ENCODE results near the gene CNIH2. TPM values are rescaled to one million over a fixed set of nuclear protein-coding genes. Genes with fewer than 3 reads are reported as not detected.

Gene CNIH2
- total RNA-seq, 2 experiments from 2014 or later, result 4.1 to 6.2 TPM

DNA sequence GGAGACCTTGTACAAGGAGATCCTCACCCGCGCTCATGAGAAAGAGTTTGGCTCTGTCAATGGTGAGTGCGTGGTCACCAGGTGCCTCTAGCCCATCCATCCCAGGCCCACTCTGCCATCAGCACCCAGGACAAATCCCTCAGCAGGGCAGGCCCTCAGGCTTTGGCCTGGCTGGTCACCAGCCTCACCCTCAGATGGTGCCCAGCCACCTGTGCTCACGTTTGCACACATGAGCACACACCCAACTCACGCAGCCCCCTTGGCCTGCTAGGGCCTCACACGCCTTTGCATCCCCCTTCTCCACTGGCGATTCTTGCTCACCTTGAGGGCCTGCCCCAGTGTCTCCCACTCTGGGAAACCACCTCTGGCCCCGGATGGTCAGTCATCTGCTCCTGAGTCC lies 13.6 kb upstream of the CNIH2 start:
- Mint-ChIP-seq H3K4me3 (peak overlapping the region; percentile 62), H3K27me3 (no peaks in the 10 kb centered on the region), H3K4me1 (ENCODE audit: low read depth) (peaks cover 27% of the 10 kb centered on the region), H3K27ac (no peak overlapping the region), H3K9me3 (no peaks in the 10 kb centered on the region), H3K36me3 (ENCODE audit: low read depth) (peaks cover 51% of the 10 kb centered on the region)
- Histone ChIP-seq H3K4me3 (ENCODE audit: low read length) (no peak overlapping the region), H3K9me3 (ENCODE audit: control insufficient read depth in 1 of 2, insufficient read depth in 1 of 2, low read length in 2 of 2) (no peaks in the 10 kb centered on the region), H3K4me1 (ENCODE audit: insufficient read depth, low read length) (peaks cover 24% of the 10 kb centered on the region), H3K27me3 (ENCODE audit: control insufficient read depth in 1 of 2, insufficient read depth in 2 of 2, low read length in 2 of 2) (no peaks in the 10 kb centered on the region), H3K36me3 (ENCODE audit: insufficient read depth, low read length) (peaks cover 51% of the 10 kb centered on the region), H3K27ac (ENCODE audit: low read depth in 1 of 2, low read length in 2 of 2) (no peak overlapping the region)
- no peak for ATAC-seq (ENCODE audit: poor library complexity)
- intact Hi-C loops (cut with DNase I, micrococcal nuclease), result loop anchor here in 1 of 2 experiments (10.0 kb wide), 1 partner anchor 550 kb away; the partner anchor contains the start of gene KAT5
- ChIA-PET CTCF (interaction anchor here (1.0 to 5.6 kb wide), 2 partner anchors 17 to 42 kb away, joined by 3 to 36 read pairs; no protein-coding TSS in a partner anchor), POLR2A (no interaction called here)
- no peak for DNase-seq
- TF ChIP-seq, protein P1, sequence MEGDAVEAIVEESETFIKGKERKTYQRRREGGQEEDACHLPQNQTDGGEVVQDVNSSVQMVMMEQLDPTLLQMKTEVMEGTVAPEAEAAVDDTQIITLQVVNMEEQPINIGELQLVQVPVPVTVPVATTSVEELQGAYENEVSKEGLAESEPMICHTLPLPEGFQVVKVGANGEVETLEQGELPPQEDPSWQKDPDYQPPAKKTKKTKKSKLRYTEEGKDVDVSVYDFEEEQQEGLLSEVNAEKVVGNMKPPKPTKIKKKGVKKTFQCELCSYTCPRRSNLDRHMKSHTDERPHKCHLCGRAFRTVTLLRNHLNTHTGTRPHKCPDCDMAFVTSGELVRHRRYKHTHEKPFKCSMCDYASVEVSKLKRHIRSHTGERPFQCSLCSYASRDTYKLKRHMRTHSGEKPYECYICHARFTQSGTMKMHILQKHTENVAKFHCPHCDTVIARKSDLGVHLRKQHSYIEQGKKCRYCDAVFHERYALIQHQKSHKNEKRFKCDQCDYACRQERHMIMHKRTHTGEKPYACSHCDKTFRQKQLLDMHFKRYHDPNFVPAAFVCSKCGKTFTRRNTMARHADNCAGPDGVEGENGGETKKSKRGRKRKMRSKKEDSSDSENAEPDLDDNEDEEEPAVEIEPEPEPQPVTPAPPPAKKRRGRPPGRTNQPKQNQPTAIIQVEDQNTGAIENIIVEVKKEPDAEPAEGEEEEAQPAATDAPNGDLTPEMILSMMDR (IDR thresholded peaks at IDR 0.05), result no peak

DNA sequence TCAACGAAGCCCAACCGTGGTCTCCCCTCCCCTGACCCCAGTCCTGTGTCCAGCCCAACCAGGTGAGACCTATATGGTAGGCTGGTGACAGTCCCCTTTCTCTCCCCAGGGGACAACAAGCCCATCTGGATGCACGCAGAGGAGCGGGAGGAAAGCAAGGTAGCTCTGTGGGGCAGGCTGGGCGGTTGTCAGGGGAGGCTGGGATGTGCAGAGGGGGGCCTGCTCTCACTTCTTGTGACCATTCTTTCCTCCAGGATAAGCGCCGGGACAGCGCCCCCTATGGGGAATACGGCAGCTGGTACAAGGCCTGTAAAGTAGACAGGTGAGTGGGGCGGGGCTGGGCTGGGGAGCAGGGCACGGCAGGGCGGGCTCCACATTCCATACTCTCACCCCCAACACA lies 13.1 kb upstream of the CNIH2 start:
- no peak for ATAC-seq (ENCODE audit: poor library complexity)
- POLR2A ChIA-PET, result no interaction called here
- H3K27ac Mint-ChIP-seq, result no peak overlapping the region
- peak in 4 of 14 experiments; percentile 31 to 69 (median 52) for DNase-seq
- no peaks in the 10 kb centered on the region for H3K9me3 Mint-ChIP-seq
- CTCF ChIA-PET, result interaction anchor here (0.7 to 5.6 kb wide), 3 partner anchors 17 to 43 kb away, joined by 3 to 36 read pairs (median 4); no protein-coding TSS in a partner anchor
- H3K9me3 ChIP-seq (ENCODE audit: control insufficient read depth in 1 of 2, insufficient read depth in 1 of 2, low read length in 2 of 2), result no peaks in the 10 kb centered on the region
- H3K36me3 Mint-ChIP-seq (ENCODE audit: low read depth), result peaks cover 50% of the 10 kb centered on the region
- intact Hi-C loops (cut with DNase I, micrococcal nuclease), result loop anchor here in 1 of 2 experiments (5.0 to 10.0 kb wide), 2 partner anchors 213 to 550 kb away; partner anchors contain the start of genes KAT5 and SF3B2
- H3K27me3 ChIP-seq (ENCODE audit: control insufficient read depth in 1 of 2, insufficient read depth in 2 of 2, low read length in 2 of 2), result no peaks in the 10 kb centered on the region
- peaks cover 47% of the 10 kb centered on the region for H3K36me3 ChIP-seq (ENCODE audit: insufficient read depth, low read length)
- H3K27me3 Mint-ChIP-seq, result no peaks in the 10 kb centered on the region
- peaks cover 30% of the 10 kb centered on the region for H3K4me1 Mint-ChIP-seq (ENCODE audit: low read depth)
- TF ChIP-seq, protein P1 (IDR thresholded peaks at IDR 0.05), result no peak
- no peak overlapping the region for H3K4me3 ChIP-seq (ENCODE audit: low read length)
- no peak overlapping the region for H3K27ac ChIP-seq (ENCODE audit: low read depth in 1 of 2, low read length in 2 of 2)
- peak overlapping the region; percentile 62 for H3K4me3 Mint-ChIP-seq
- H3K4me1 ChIP-seq (ENCODE audit: insufficient read depth, low read length), result peaks cover 28% of the 10 kb centered on the region

DNA sequence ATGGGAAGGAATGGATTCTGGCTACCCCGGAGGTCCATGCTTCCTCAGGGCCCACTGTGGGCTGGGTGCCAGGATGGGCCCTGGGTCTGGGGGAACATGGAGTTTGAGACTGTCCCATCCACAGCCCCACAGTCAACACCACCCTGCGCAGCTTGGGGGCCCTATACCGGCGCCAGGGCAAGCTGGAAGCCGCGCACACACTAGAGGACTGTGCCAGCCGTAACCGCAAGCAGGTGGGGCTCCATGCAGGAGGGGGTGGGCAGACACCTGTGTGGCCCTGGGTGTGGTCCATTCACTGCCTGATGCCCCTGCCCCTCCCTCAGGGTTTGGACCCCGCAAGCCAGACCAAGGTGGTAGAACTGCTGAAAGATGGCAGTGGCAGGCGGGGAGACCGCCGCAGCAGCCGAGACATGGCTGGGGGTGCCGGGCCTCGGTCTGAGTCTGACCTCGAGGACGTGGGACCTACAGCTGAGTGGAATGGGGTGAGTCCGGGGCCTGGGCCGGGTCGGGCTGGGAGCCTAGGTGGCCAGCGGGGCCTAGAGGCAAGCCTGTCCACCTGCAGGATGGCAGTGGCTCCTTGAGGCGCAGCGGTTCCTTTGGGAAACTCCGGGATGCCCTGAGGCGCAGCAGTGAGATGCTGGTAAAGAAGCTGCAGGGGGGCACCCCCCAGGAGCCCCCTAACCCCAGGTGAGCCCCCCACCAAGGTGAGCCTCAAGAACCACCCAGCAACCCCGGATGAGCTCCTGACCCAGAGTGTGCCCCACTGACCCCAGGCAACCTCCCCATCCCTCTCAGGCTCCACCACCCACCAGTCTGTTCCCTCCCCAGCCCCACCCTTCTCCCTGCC lies 12.2 kb upstream of the CNIH2 start:
- Histone ChIP-seq H3K27ac (ENCODE audit: low read depth in 1 of 2, low read length in 2 of 2) (no peak overlapping the region), H3K4me1 (ENCODE audit: insufficient read depth, low read length) (peaks cover 37% of the 10 kb centered on the region), H3K4me3 (ENCODE audit: low read length) (no peak overlapping the region), H3K27me3 (ENCODE audit: control insufficient read depth in 1 of 2, insufficient read depth in 2 of 2, low read length in 2 of 2) (no peaks in the 10 kb centered on the region), H3K9me3 (ENCODE audit: control insufficient read depth in 1 of 2, insufficient read depth in 1 of 2, low read length in 2 of 2) (no peaks in the 10 kb centered on the region), H3K36me3 (ENCODE audit: insufficient read depth, low read length) (peaks cover 46% of the 10 kb centered on the region)
- Mint-ChIP-seq H3K27ac (no peak overlapping the region), H3K36me3 (ENCODE audit: low read depth) (peaks cover 50% of the 10 kb centered on the region), H3K9me3 (no peaks in the 10 kb centered on the region), H3K4me1 (ENCODE audit: low read depth) (peaks cover 38% of the 10 kb centered on the region), H3K4me3 (no peak overlapping the region), H3K27me3 (no peaks in the 10 kb centered on the region)
- intact Hi-C loops (cut with DNase I, micrococcal nuclease), result loop anchor here in 1 of 2 experiments (5.0 to 10.0 kb wide), 2 partner anchors 213 to 551 kb away; partner anchors contain the start of genes KAT5 and SF3B2
- no peak for ATAC-seq (ENCODE audit: poor library complexity)
- TF ChIP-seq, protein P1 (IDR thresholded peaks at IDR 0.05), result no peak
- DNase-seq, result peak in 1 of 14 experiments; percentile 50
- CTCF ChIA-PET, result interaction anchor here (0.7 to 5.6 kb wide), 3 partner anchors 16 to 44 kb away, joined by 3 to 36 read pairs (median 4); no protein-coding TSS in a partner anchor
- POLR2A ChIA-PET, result no interaction called here

Measured in CD4-positive, alpha-beta T cell (primary cell).